ENCODE data around the gene AFAP1L2.

- TF ChIP-seq, protein P1, sequence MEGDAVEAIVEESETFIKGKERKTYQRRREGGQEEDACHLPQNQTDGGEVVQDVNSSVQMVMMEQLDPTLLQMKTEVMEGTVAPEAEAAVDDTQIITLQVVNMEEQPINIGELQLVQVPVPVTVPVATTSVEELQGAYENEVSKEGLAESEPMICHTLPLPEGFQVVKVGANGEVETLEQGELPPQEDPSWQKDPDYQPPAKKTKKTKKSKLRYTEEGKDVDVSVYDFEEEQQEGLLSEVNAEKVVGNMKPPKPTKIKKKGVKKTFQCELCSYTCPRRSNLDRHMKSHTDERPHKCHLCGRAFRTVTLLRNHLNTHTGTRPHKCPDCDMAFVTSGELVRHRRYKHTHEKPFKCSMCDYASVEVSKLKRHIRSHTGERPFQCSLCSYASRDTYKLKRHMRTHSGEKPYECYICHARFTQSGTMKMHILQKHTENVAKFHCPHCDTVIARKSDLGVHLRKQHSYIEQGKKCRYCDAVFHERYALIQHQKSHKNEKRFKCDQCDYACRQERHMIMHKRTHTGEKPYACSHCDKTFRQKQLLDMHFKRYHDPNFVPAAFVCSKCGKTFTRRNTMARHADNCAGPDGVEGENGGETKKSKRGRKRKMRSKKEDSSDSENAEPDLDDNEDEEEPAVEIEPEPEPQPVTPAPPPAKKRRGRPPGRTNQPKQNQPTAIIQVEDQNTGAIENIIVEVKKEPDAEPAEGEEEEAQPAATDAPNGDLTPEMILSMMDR (conservative IDR thresholded peaks at IDR 0.05; ENCODE audit: low read length) = no peak
- TF ChIP-seq EZH2phosphoT487 (IDR thresholded peaks at IDR 0.05; ENCODE audit: borderline replicate concordance) = no peak
Measured at GRCh38 chr10:114245121-114245791, 159.0 kb downstream of the AFAP1L2 start.
